NCI-H2227 (cell line): ENCODE data around the gene GAB1.

Experiments used
- DNase-seq: peaks from one replicate; lab custom pipeline; 2025; ENCODE audit not compliant: unreplicated experiment; lab: John Stamatoyannopoulos, UW

Gene GAB1

GRCh38 chr4:143336781-143337599, at the start of gene GAB1:
Gene GAB1 (plus strand): TSS chr4:143336876. CDS start chr4:143337189, 313 bp downstream.
- peak; percentile 75 for DNase-seq

- DNase-seq: no peak
Measured at GRCh38 chr4:143287572-143287923, 49.1 kb upstream of the GAB1 start.

GRCh38 chr4:143288171-143288570, 48.5 kb upstream of the GAB1 start:
- no peak for DNase-seq

GRCh38 chr4:143289370-143289769, 47.3 kb upstream of the GAB1 start:
- no peak for DNase-seq

GRCh38 chr4:143291314-143291713, 45.4 kb upstream of the GAB1 start:
- peak; percentile 26 for DNase-seq

- no peak for DNase-seq
Measured at GRCh38 chr4:143292858-143293257, 43.8 kb upstream of the GAB1 start.

GRCh38 chr4:143294310-143294709, 42.4 kb upstream of the GAB1 start:
- peak; percentile 34 for DNase-seq

- DNase-seq: peak; percentile 47
Measured at GRCh38 chr4:143294710-143295275, 41.9 kb upstream of the GAB1 start.

GRCh38 chr4:143296397-143297067, 40.1 kb upstream of the GAB1 start:
- no peak for DNase-seq

GRCh38 chr4:143300860-143301259, 35.8 kb upstream of the GAB1 start:
- no peak for DNase-seq

- DNase-seq: no peak
Measured at GRCh38 chr4:143302536-143302935, 34.1 kb upstream of the GAB1 start.

- DNase-seq: no peak
Measured at GRCh38 chr4:143306788-143307187, 29.9 kb upstream of the GAB1 start.

GRCh38 chr4:143307531-143307930, 29.1 kb upstream of the GAB1 start:
- DNase-seq: no peak

- no peak for DNase-seq
Measured at GRCh38 chr4:143308377-143308776, 28.3 kb upstream of the GAB1 start.

- DNase-seq: no peak
Measured at GRCh38 chr4:143311924-143312323, 24.8 kb upstream of the GAB1 start.

GRCh38 chr4:143313521-143313920, 23.2 kb upstream of the GAB1 start:
- no peak for DNase-seq

- DNase-seq: no peak
Measured at GRCh38 chr4:143313996-143314395, 22.7 kb upstream of the GAB1 start.

GRCh38 chr4:143320113-143320512, 16.6 kb upstream of the GAB1 start:
- no peak for DNase-seq

GRCh38 chr4:143326735-143327134, 9.9 kb upstream of the GAB1 start:
- no peak for DNase-seq

GRCh38 chr4:143329985-143330384, 6.7 kb upstream of the GAB1 start:
- DNase-seq: no peak

GRCh38 chr4:143335979-143336780, 496 bp upstream of the GAB1 start:
- DNase-seq: peak; percentile 84
